GM18868 (cell line): Measurements from ENCODE around the gene PBRM1.
A peak's percentile ranks its signal among the peaks of the same experiment; 100 is the strongest.
"Not testable (repeated sequence)": the region's sequence is repeated elsewhere in the genome, so short reads cannot be mapped to it uniquely, and the experiment has no call there.

Source experiments
- ATAC-seq: cut with Tn5 transposase; IDR thresholded peaks from one replicate; pipeline ENCODE4 v1.9.1; 2021; ENCODE audit warnings: mild to moderate bottlenecking, moderate library complexity; ENCODE audit not compliant: unreplicated experiment

Gene PBRM1

DNA sequence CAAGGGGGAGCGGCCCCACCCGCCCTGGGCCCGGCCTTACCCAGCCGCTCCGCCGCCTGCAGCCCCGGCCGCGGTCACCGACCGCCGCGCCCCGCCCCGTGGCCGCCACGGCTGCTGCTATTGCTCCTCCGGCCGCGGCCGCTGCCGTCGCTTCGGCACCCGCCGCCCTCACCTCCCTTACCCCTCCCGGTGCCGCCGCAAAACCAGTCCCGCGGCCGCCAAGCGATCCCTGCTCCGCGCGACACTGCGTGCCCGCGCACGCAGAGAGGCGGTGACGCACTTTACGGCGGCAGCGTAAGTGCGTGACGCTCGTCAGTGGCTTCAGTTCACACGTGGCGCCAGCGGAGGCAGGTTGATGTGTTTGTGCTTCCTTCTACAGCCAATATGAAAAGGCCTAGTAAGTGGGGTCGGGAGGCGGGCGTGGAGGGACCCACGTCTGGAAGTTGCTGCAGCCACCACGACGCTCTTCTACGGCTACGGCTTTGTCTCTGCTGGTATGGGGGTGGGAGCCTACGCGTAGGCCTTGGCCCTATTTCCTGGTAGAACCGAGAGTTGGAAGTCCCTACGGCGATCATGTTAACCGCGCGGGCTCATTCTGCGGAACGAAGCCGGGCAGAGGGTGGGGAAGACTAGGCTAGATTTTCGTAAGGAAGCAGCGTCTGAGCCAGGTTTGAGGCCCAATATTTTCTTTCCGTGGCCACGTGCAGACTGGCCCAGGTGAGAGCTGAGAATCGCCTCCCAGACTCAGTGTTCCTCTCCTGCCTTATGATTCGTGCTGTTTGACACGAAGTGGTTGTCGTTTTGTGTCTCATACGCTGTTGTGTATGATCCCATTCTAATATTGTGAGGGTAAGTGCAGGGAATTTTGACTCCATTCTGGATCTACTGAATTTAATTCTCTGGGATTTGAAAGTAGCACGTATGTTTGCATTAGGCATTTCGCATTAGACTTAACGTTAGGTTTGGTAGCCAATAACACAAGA is at the start of gene PBRM1, which contains the start of gene GNL3:
Gene PBRM1, minus strand, starts transcription at position 205 of the 983 bp plus-strand sequence.
Gene GNL3, plus strand, starts transcription at position 324 of the 983 bp plus-strand sequence. Its CDS starts 61 bp downstream, at position 385.
- peak; percentile 68 for ATAC-seq

DNA sequence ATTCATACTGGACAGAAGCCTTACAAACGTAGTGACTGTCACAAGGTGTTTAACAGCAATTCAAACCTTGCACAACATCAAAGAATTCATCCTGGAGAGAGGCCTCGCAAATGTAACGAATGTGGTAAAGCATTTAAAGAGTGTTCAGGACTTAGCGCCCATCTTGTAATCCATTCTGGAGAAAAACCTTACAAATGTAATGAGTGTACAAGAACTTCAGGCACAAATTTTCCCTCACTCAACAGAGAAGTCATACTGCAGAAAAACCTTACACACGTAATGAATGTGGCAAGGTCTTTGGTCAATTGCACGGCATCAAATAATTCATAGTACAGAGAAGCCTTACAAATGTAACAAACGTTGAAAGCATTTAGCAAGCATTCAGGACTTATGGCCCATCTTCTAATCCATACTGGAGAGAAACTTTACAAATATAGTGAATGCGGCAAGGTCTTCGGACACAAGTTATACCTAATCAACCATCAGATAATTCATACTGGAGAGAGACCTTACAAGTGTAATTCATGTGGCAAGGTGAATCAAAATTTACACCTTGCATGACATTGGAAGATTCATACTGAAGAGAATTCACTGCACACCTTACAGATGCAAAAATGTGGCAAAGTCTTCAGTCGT is 47.7 kb upstream of the PBRM1 start:
- no peak for ATAC-seq

DNA sequence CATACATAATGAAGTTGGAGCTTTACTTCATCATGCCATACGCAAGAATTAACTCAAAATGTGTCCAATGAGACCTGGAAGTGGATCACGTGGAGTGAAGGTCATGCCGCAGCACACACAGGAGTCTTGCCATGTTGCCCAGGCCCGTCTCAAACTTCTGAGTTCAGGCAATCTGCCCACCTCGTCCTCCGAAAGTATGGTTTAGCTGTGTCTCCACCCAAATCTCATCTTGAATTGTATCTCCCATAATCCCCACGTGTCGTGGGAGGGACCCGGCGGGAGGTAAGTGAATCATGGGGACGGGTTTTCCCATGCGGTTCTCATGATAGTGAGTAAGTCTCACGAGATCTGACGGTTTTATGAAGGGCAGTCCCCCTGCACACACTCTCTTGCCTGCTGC is 45.9 kb upstream of the PBRM1 start:
- ATAC-seq: no peak

DNA sequence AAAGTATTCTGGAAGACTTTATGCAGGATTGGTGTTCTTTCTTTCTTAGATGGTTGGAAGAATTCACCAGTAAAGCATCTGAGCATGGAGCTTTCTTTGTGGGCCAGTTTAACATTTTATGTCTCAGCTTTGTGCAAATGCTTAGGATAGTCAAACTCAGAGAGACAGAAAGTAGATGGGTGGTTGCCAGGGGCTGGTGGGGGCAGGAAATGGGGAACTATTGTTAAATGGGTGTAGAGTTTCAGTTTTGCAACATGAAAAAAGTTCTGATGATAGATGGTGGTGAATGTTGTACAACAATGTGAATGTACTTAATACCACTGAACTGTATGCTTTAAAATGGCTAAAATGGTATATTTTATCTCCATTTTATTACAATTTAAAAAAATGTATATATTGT is 45.0 kb upstream of the PBRM1 start:
- ATAC-seq: no peak

DNA sequence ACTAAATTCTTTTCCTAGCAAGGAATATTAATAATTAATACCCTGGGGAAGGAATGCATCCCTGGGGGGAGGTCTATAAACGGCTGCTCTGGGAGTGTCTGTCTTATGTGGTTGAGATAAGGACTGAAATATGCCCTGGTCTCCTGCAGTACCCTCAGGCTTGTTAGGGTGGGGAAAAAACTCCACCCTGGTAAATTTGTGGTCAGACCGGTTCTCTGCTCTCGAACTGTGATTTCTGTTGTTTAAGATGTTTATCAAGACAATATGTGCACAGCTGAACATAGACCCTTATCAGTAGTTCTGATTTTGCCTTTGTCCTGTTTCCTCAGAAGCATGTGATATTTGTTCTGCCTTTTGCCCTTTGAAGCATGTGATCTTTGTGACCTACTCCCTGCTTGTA is 43.0 kb upstream of the PBRM1 start:
- not testable (repeated sequence) for ATAC-seq

DNA sequence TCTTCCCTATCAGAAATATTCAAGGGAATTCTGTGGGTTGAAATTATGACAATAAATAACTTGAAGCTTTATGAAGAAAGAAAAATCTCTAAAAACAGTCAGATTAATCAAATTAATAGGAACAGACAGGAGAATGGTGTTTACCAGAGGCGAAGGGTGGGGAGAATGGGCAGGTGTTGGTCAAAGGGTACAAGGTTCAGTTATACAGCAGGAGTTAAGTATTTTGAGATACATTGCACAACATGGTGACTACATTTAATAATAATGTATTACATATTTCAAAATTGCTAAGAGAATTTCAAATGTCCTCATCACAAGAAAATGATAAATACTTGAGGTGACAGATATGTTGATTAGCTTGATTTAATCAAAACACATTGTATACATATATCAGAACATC is 38.8 kb upstream of the PBRM1 start:
- no peak for ATAC-seq

DNA sequence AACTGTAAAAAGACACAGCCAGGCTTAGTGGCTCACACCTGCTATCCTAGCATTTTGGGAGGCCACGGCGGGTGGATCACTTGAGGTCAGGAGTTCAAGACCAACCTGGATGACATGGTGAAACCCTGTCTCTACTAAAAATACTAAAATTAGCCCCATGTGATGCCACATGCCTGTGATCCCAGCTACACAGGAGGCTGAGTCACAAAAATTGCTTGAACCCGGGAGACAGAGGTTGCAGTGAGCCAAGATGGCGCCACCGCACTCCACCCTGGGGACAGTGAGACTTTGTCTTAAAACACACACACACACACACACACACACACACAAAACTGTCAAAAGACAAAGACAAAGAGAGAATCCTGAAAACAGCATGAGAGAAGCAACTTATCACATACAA is 38.2 kb upstream of the PBRM1 start:
- no peak for ATAC-seq

DNA sequence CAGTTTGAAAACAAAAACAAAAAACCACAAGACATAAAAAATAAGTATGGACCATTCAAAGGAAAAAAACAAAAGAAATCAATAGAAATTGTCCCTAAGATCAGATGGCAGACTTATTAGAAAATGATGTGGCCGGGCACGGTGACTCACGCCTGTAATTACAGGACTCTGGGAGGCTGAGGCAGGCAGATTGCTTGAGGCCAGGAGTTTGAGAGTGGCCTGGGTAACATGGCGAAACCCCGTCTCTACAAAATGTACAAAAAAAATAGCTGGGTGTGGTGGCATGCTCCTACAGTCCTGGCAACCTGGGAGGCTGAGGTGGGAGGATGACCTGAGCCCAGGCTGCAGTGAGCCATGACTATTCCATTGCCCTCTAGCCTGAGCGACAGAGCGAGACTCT is 36.8 kb upstream of the PBRM1 start:
- no peak for ATAC-seq

DNA sequence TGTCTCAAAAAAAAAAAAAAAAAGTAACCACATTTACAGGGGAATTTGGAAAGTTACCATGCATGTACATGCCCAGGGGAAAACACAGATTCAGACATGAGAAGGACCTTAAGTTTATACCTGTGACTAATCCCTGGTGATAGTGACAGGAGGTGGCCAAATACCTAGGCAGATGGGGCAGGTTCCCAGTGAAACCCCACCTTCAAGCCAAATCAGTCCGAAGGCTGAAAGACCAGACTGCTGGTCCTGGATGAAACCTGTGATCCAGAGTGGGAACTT is 36.0 kb upstream of the PBRM1 start:
- no peak for ATAC-seq

DNA sequence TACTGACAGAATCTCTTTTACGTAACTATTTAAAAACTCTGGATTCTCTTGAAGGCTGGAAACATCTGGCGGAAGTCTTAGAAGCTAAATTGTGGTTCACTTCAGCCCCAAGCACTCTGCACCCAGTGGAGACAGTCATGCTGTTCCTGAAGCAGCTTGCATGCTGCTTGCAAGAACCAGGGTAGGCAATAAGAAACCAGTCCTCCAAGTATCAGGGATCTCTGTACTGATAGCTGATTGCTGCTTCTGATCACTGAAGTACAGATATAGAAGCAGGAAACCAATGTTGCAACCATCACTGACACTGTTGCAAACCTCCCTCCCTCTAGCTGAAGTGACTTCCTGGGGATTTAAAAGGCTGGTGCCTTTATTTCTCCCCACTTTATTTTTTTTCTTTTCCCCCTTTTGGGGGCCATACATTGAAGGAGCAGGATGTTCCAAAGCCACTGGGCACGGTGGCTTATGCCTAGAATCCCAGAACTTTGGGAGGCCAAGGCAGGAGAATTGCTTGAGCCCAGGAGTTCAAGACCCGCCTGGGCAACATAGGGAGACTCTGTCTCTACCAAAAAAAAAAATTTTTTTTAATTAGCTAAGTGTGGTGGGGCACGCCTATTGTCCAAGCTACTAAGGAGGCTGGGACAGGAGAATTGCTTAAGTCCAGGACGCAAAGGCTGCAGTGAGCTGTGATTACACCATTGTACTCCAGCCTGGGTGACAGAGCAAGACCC is 35.5 kb upstream of the PBRM1 start:
- no peak for ATAC-seq

DNA sequence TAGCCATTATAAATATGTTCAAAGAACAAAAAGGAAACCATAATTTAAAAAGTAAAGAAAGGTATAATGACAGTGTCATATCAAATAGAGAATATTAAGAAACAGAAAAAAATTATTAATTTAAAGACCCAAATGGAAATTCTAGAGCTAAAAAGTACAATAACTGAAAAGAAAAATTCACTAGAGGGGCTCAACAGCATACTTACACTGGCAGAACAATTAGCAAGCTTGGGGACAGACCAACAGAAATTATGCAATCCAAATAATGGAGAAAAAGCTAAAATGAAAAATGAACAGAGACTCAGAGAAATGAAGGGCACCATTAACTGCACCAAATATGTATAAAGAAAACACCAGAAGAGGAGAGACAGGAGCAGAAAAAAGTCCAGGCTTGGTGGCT is 33.9 kb upstream of the PBRM1 start:
- no peak for ATAC-seq

DNA sequence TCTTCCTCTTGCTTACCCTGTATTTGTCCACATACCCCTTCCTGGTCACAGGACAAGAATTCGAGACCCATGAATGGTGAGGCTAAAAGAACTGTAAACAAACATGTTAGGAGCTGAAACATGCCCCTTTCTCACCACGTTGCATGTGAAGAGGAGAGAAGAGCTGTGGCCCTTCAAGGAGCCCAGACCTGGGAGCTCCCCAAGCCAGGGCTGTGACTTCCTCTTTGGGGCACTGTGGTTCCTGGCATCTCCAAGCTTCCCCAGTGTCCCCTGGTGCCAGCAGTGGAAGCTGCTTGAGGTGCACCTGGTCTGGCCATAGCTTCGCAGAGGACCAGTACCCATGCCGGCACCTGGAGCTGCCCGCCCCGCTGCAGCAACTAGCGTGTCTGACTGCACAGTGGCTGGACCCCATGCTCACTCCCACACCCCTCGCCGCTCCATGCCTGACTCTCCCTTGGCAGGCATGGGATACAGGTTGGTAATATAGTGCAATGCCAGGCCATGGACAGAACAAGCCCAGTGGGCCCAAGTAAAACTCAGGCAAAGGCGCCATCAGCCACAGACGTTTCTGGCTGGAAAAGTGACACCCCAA is 30.1 kb upstream of the PBRM1 start:
- no peak for ATAC-seq

DNA sequence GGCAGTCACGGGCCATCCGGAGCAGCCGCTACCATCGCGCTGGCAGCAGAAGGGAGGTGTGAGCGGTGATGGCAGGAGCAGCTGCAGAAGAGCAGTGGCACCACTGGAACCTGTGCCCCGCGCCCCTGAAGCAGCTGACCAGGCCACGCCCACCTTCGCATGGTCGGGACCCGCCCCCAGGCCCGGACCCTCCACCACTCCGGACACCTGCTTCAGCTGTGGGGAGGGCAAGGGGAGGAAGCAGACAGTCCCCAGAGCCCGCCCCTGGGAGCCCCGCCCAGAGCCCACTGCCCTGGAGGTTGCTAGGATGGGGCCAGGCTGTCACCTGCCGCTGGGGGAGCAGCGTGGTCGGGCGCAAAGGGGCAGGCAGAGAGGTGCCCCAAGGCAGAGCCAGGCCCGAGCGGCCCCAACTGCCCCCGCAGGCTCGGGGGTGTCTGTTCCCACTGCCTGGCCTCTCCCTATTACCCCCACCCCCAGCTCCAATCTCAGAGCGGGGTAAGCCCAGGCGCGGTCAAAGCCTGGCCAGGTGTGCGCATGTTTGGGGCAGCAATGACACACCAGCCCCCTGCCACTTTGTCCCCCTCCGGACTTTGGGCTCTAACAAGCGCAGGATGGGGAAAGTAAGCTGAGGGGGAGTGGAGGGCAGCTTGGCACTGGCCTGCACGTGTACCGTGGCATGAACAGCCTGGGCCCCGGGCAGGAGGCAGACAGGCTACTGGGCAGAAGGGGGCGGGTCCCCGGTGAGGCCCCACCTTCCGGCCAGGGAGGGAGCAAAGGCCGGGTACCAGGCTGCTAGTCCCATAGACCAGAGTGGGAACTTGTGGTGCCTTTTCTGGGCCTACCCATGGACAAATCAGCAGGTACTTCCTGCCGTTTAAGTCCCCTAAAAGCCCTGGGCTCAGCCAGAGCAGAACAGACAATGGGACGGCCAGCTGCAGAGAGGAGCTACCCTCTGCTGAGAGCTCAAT is 28.9 kb upstream of the PBRM1 start:
- ATAC-seq: no peak

DNA sequence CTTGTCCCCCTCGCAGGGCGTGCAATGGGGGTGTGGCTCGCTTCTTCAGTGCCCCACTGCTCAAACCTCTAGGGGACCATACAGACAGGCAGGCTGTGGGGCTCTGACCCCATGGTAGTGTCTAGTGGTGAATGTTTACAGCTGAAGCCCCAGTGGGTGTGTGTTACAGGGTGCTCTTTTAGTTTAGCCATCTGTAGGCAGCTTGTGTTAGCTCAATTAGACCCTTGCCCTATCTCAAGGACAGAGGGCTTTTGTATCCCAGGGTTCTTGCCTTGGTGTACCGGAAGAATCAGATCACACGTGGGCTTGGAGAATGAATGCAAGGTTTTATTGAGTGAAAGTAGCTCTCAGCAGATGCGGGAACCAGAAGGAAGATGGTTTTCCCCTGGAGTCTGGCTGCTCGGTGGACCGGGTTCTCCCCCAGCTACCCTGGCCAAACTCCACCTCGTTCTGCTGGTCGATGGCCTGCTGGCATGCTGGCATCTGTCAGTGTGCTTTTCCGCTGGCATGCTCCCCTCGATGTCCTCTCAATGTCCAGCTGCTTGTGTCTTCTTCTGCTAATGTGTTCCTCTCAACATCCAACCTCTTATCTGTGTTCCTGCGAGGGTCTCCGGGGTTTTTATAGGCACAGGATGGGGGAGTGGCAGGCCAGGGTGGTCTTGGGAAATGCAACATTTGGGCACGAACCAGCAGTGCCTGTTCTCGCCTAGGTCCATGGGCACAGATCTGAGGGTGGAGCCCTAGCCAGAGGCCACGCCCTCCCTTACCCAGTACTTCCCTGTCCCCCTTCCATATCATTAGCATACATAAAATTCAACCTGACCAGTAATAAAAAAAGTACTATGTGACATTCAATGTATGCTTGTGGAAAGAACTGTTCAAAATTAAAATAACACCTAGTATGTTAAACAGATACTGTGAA is 26.8 kb upstream of the PBRM1 start:
- ATAC-seq: no peak

DNA sequence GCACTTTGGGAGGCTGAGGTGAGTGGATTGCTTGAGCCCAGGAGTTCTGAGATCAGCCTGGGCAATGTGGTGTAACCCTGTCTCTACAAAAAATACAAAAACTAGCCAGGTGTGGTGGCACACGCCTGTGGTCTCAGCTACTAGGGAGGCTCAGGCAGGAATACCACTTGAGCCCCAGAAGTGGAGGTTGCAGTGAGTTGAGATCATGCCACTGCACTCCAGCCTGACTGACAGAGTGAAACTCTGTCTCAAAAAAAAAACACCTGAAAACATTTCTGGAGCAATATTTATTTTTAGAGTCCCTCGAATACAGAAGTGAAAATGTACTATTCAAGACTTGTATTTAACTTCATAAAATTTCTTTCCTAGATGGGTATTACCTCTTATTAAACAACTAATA is 24.8 kb upstream of the PBRM1 start:
- ATAC-seq: no peak

DNA sequence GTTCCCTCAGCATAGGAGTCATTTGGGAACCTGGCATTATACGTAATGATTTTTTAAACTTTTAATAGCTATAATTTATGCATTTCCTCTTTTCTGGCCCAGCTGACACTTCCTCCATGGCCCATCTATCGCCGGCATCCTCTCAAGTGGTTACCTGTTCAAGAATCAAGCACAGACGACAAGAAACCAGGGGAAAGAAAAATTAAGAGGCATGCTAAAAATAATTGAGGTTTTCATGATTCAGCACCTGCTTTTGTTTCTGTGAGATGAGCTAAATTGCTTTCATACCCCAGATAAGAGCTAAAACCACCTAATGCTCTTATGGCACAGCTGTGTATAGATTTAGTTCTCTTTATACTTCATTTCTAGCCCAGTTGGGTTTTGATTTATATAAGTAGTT is 21.9 kb upstream of the PBRM1 start:
- no peak for ATAC-seq

DNA sequence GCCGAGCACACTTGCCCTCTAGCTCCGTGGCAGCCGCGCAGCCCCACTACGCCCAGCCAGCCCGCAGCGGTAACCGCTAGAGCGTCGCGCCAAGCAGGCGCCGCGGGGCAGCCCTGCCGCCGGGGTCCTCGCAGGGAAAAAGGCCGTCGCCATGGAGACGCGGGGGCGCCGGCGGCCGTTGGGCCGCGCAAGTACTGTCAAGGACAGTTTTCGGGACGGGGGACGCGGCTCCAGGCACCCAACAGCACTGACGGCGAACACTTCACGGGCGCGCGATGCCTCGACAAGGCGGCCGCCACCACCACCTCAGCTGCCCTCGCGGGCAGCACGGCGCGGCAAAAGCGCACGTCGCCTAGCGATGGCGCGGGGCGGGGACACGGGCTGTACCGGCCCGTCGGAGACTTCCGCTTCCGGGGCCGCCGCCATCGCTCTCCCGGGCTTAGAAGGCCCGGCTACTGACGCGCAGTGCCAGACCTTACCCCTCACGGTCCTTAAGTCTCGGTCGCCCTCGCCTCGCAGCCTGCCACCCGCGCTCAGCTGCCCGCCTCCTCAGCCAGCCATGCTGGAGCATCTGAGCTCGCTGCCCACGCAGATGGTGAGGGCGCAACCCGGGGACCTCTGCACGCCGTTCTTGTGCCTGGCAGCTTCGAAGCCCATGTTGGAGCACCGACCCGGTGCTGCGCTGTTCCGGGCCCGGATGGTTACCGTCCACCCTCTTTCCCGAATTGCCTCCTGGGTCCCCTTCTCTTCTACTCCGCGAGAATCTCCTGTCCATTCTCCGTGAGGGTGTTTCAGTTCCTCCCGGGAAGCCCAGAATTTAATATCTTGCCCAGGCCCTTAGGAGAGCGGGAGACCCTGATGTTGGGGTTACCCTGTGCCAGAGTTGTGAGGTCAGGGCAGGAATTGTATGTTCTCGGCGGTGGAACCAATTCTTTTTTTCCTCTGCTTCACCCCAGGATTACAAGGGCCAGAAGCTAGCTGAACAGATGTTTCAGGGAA is 20.3 kb upstream of the PBRM1 start, which contains the start of the genes GLT8D1 and SPCS1:
Gene GLT8D1, minus strand, starts transcription at position 104 of the 999 bp plus-strand sequence. CDS start 5,331 bp downstream, outside the sequence.
Gene SPCS1, plus strand, starts transcription at position 419 of the 999 bp plus-strand sequence. Its CDS starts 141 bp downstream, at position 560.
- peak; percentile 82 for ATAC-seq

DNA sequence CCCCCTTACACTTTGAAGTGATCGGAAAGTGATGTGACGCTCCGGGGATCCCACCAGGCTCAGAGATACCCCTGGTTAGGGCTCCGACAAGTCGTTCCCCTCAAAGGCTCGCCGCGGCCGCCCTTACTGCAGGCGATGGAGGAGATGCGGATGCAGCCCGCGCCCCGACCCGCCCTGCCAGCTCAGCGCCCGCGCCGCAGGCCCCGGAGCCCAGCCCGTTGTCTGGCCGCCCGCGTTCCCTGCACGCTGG is 19.6 kb upstream of the PBRM1 start:
- ATAC-seq: peak; percentile 31
